HG03196 (cell line): ENCODE results near the gene AMER3.

Experiments
- ATAC-seq: cut with Tn5 transposase; IDR thresholded peaks from one replicate; pipeline ENCODE4 v1.9.1; 2021; ENCODE audit not compliant: unreplicated experiment

The AMER3 gene

GRCh38 chr2:130754811-130755210 lies 529 bp upstream of the AMER3 start:
- no peak for ATAC-seq

GRCh38 chr2:130756053-130756873 lies 923 bp downstream of the AMER3 start:
- no peak for ATAC-seq

- ATAC-seq, result no peak
Measured at GRCh38 chr2:130756874-130757668, 1.7 kb downstream of the AMER3 start.

- ATAC-seq, result no peak
Measured at GRCh38 chr2:130759906-130760753, 4.8 kb downstream of the AMER3 start.

- no peak for ATAC-seq
Measured at GRCh38 chr2:130760754-130761751, 5.7 kb downstream of the AMER3 start.

- no peak for ATAC-seq
Measured at GRCh38 chr2:130762031-130762909, 6.9 kb downstream of the AMER3 start.

- no peak for ATAC-seq
Measured at GRCh38 chr2:130762910-130763385, 7.6 kb downstream of the AMER3 start.

- ATAC-seq, result no peak
Measured at GRCh38 chr2:130763405-130763804, 8.1 kb downstream of the AMER3 start.

- ATAC-seq, result no peak
Measured at GRCh38 chr2:130764035-130764820, 8.9 kb downstream of the AMER3 start.

- ATAC-seq, result no peak
Measured at GRCh38 chr2:130764821-130765115, 9.4 kb downstream of the AMER3 start.

GRCh38 chr2:130765464-130765863 lies 10.1 kb downstream of the AMER3 start:
- no peak for ATAC-seq

- no peak for ATAC-seq
Measured at GRCh38 chr2:130766037-130766436, 10.7 kb downstream of the AMER3 start.

- no peak for ATAC-seq
Measured at GRCh38 chr2:130766711-130767407, 11.5 kb downstream of the AMER3 start.

GRCh38 chr2:130767408-130767775 lies 12.1 kb downstream of the AMER3 start:
- ATAC-seq, result no peak

- no peak for ATAC-seq
Measured at GRCh38 chr2:130768191-130768855, 13.0 kb downstream of the AMER3 start.

- no peak for ATAC-seq
Measured at GRCh38 chr2:130769343-130769907, 14.1 kb downstream of the AMER3 start.

- no peak for ATAC-seq
Measured at GRCh38 chr2:130776550-130776949, 21.2 kb downstream of the AMER3 start.
